ENCODE results near the gene ACTN1. TPM values are rescaled to one million over a fixed set of nuclear protein-coding genes. Genes with fewer than 3 reads are reported as not detected.

The ACTN1 gene
- total and polyA plus RNA-seq, 10 of the 15 experiments (the other 5 are each of a cell fraction or from before 2014, with no cell fraction given) = 0.14 to 39.4 (median 2.6) TPM

GRCh38 chr14:68844210-68844545, 134.9 kb downstream of the ACTN1 start:
- H3K9ac ChIP-seq (ENCODE audit: control insufficient read depth, insufficient read depth, low read length) = no peak overlapping the region
- no peak overlapping the region for H3K27ac ChIP-seq (ENCODE audit: control insufficient read depth, insufficient read depth)
- H3K4me2 ChIP-seq (ENCODE audit: control insufficient read depth, insufficient read depth) = no peak overlapping the region
- ATAC-seq = no peak
- no peaks in the 10 kb centered on the region for H3K36me3 ChIP-seq (ENCODE audit: control insufficient read depth in 2 of 2, insufficient read depth in 2 of 2, low read length in 1 of 2)
- ChIA-PET RAD21 (ENCODE audit: unreplicated experiment) (interaction anchor here (0.5 to 3.2 kb wide), 26 partner anchors 12 to 1010 kb away, joined by 3 to 20 read pairs (median 5); partner anchors contain the start of gene ZFP36L1), SMC1A (ENCODE audit: uncharacterized antibody, unreplicated experiment) (interaction anchor here (0.6 to 3.9 kb wide), 37 partner anchors 15 to 1017 kb away, joined by 3 to 41 read pairs (median 4); no protein-coding TSS in a partner anchor), POLR2A (interaction anchor here (0.7 to 1.2 kb wide), 6 partner anchors 10 to 928 kb away, joined by 3 to 4 read pairs (median 3); no protein-coding TSS in a partner anchor), CTCF (interaction anchor here (0.6 to 5.2 kb wide), 64 partner anchors 9 to 1033 kb away, joined by 3 to 231 read pairs (median 4); no protein-coding TSS in a partner anchor)
- no peaks in the 10 kb centered on the region; the same call in 2 of the 3 replicates for H3K9me3 ChIP-seq (replicated peaks; ENCODE audit: control insufficient read depth, insufficient read depth, low read length)
- FAIRE-seq = no peak
- H3K4me3 ChIP-seq = no peak overlapping the region
- BruUV-seq (replicated peaks) = no TSS peak
- no peak overlapping the region for H2AFZ ChIP-seq (ENCODE audit: control insufficient read depth, low read depth, low read length)
- 1% methylated on average over 6 of the region's 6 CpGs for WGBS (ENCODE audit: insufficient coverage, insufficient replicate concordance, low lambda C conversion rate, missing lambda C conversion rate)
- no peaks in the 10 kb centered on the region for H3K27me3 ChIP-seq (replicated peaks in 1 of 2; ENCODE audit: control insufficient read depth in 2 of 2, insufficient read depth in 2 of 2, low read length in 1 of 2)
- intact Hi-C loops (cut with micrococcal nuclease; ENCODE audit: unreplicated experiment) (loop anchor here (1.0 to 10.0 kb wide), 3 partner anchors 22 to 1009 kb away; no protein-coding TSS in a partner anchor), in situ Hi-C loops (cut with MboI) (no loop called here)
- no peaks in the 10 kb centered on the region for H4K20me1 ChIP-seq (ENCODE audit: control insufficient read depth, insufficient read depth)
- H3K4me1 ChIP-seq (ENCODE audit: control insufficient read depth, insufficient read depth, low read length) = peaks cover 10% of the 10 kb centered on the region; the same call in 1 of the 2 replicates
- no peaks in the 10 kb centered on the region for H3K79me2 ChIP-seq (ENCODE audit: control insufficient read depth, insufficient read depth, low read length)
- DNase-seq (ENCODE audit: low read depth, low spot score) = no peak
- no peak for TF ChIP-seq POLR2AphosphoS2 (IDR thresholded peaks at IDR 0.05; ENCODE audit: low read depth, low read length)
- TF ChIP-seq ELK1 (IDR thresholded peaks at IDR 0.05; ENCODE audit: low read depth, low read length) = no peak
- TF ChIP-seq MYB (IDR thresholded peaks at IDR 0.05; ENCODE audit: borderline replicate concordance, low read depth, low read length) = no peak
- TF ChIP-seq, protein P1, sequence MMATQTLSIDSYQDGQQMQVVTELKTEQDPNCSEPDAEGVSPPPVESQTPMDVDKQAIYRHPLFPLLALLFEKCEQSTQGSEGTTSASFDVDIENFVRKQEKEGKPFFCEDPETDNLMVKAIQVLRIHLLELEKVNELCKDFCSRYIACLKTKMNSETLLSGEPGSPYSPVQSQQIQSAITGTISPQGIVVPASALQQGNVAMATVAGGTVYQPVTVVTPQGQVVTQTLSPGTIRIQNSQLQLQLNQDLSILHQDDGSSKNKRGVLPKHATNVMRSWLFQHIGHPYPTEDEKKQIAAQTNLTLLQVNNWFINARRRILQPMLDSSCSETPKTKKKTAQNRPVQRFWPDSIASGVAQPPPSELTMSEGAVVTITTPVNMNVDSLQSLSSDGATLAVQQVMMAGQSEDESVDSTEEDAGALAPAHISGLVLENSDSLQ (IDR thresholded peaks at IDR 0.05) = peak; percentile 90
- no peak for TF ChIP-seq MXI1 (IDR thresholded peaks at IDR 0.05; ENCODE audit: low read depth, low read length)
- no peak for TF ChIP-seq YBX1 (IDR thresholded peaks at IDR 0.05)
- TF ChIP-seq ZBED1 (IDR thresholded peaks at IDR 0.05; ENCODE audit: borderline replicate concordance) = no peak
- no peak for TF ChIP-seq MTA3 (IDR thresholded peaks at IDR 0.05; ENCODE audit: borderline replicate concordance, low read length)
- TF ChIP-seq TBL1XR1 (IDR thresholded peaks at IDR 0.05; ENCODE audit: low read depth, low read length) = no peak
- no peak for TF ChIP-seq IKZF2 (IDR thresholded peaks at IDR 0.05)
- TF ChIP-seq EP300 (IDR thresholded peaks at IDR 0.05; ENCODE audit: borderline replicate concordance in 1 of 2, control insufficient read depth in 1 of 2, low read depth in 2 of 2, low read length in 2 of 2) = no peak
- no peak for TF ChIP-seq ZNF24 (IDR thresholded peaks at IDR 0.05)
- TF ChIP-seq BCL11A (IDR thresholded peaks at IDR 0.05; ENCODE audit: low read depth, low read length) = no peak
- TF ChIP-seq, protein P2, sequence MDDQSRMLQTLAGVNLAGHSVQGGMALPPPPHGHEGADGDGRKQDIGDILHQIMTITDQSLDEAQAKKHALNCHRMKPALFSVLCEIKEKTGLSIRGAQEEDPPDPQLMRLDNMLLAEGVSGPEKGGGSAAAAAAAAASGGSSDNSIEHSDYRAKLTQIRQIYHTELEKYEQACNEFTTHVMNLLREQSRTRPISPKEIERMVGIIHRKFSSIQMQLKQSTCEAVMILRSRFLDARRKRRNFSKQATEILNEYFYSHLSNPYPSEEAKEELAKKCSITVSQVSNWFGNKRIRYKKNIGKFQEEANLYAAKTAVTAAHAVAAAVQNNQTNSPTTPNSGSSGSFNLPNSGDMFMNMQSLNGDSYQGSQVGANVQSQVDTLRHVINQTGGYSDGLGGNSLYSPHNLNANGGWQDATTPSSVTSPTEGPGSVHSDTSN (IDR thresholded peaks at IDR 0.05; ENCODE audit: insufficient replicate concordance, low read depth, low read length) = peak; percentile 79
- no peak for TF ChIP-seq ETV6 (conservative IDR thresholded peaks at IDR 0.05 in 1 of 2, IDR thresholded peaks at IDR 0.05 in 1 of 2; ENCODE audit: borderline replicate concordance in 1 of 2, low read depth in 1 of 2)
- TF ChIP-seq MAX (IDR thresholded peaks at IDR 0.05; ENCODE audit: low read depth, low read length) = no peak

Measured in GM12878 (cell line).